Keratinocyte (primary cell): ENCODE data around the gene CIBAR2. TPM values are rescaled to one million over a fixed set of nuclear protein-coding genes. Genes with fewer than 3 reads are reported as not detected.

Experiments
- DNase-seq: peaks from one replicate; pipeline ENCODE4 v3.0.0-alpha.2; 2011; ENCODE audit warnings: low read depth, missing footprints, low spot score
- FAIRE-seq: peaks from 2 replicates; lab custom pipeline; 2011; peaks lifted over from hg19 to GRCh38; lab: Jason Lieb, UNC
- H2AFZ ChIP-seq: 2 replicates; pipeline ENCODE4 v1.6.0; 2012; ENCODE audit warnings: low read length, control low read depth, inconsistent platforms; ENCODE audit not compliant: control insufficient read depth
- H3K27ac ChIP-seq: 2 replicates; pipeline ENCODE4 v1.5.1; 2011; ENCODE audit warnings: low read length; ENCODE audit not compliant: control insufficient read depth, insufficient read depth
- H3K27me3 ChIP-seq: 3 replicates; pipeline ENCODE4 v1.6.0; 2011; ENCODE audit warnings: low read length; ENCODE audit not compliant: control insufficient read depth, insufficient read depth; ENCODE audit errors: extremely low read depth
- H3K36me3 ChIP-seq, 2 experiments: 2 replicates in 1 of 2; 3 replicates in 1 of 2; pipeline ENCODE4 v1.5.1; 2011; ENCODE audit warnings: low read length in 2 of 2, mild to moderate bottlenecking in 1 of 2; ENCODE audit not compliant: control insufficient read depth in 2 of 2, insufficient read depth in 2 of 2; ENCODE audit errors: extremely low read depth in 1 of 2
- H3K4me1 ChIP-seq: 3 replicates; pipeline ENCODE4 v1.5.1; 2011; ENCODE audit warnings: low read length; ENCODE audit not compliant: control insufficient read depth, insufficient read depth; ENCODE audit errors: extremely low read depth
- H3K4me2 ChIP-seq: 3 replicates; pipeline ENCODE4 v1.6.0; 2011; ENCODE audit warnings: low read depth, low read length; ENCODE audit not compliant: control insufficient read depth, insufficient read depth; ENCODE audit errors: extremely low read depth
- H3K4me3 ChIP-seq, 3 experiments: fragments of 200-600 bp in 1 of 3; sonication (generic) in 1 of 3; 2 replicates in 2 of 3; 3 replicates in 1 of 3; pipeline ENCODE4 v1.5.1; 2011 to 2016; ENCODE audit warnings: low read length in 3 of 3, mild to moderate bottlenecking in 3 of 3, control low read depth in 2 of 3, inconsistent platforms in 1 of 3, low read depth in 1 of 3, mixed read lengths in 1 of 3, mixed run types in 1 of 3, moderate library complexity in 1 of 3; ENCODE audit not compliant: control insufficient read depth in 2 of 3, insufficient read depth in 2 of 3; ENCODE audit errors: extremely low read depth in 1 of 3
- H3K79me2 ChIP-seq: 2 replicates; pipeline ENCODE4 v1.6.0; 2012; ENCODE audit warnings: low read length; ENCODE audit not compliant: control insufficient read depth, insufficient read depth
- H3K9ac ChIP-seq: 3 replicates; pipeline ENCODE4 v1.6.0; 2011; ENCODE audit warnings: low read length; ENCODE audit not compliant: control insufficient read depth, insufficient read depth; ENCODE audit errors: extremely low read depth
- H3K9me1 ChIP-seq: 3 replicates; pipeline ENCODE4 v1.6.0; 2011; ENCODE audit warnings: low read length; ENCODE audit not compliant: control insufficient read depth, insufficient read depth; ENCODE audit errors: extremely low read depth
- H3K9me3 ChIP-seq: 2 replicates; pipeline ENCODE4 v1.5.1; 2012; ENCODE audit warnings: low read depth, low read length; ENCODE audit not compliant: control insufficient read depth
- H4K20me1 ChIP-seq: 3 replicates; pipeline ENCODE4 v1.6.0; 2011; ENCODE audit warnings: low read length; ENCODE audit not compliant: control insufficient read depth, insufficient read depth; ENCODE audit errors: extremely low read depth
- EZH2 ChIP-seq: IDR thresholded peaks from one replicate; pipeline ENCODE4 v1.6.1; 2012; ENCODE audit warnings: inconsistent platforms, mild to moderate bottlenecking, low read length, moderate library complexity
- dilution Hi-C: fragments of 300-500 bp; cut with MboI; formaldehyde crosslinking; loops from one replicate; pipeline ENCODE4 v1.7.0; 2020; ENCODE audit warnings: low sequenced_read_pairs; ENCODE audit not compliant: extremely low pct_ligation_motif_present
- polyA plus RNA-seq, 5 experiments: library from polyadenylated mRNA; depleted of rRNA in 3 of 5; stranded (reverse) in 3 of 5; stranded (forward) in 1 of 5; unstranded in 1 of 5; fragments of >200 nt; gene quantifications; 1 replicate in 1 of 5; 2 replicates in 3 of 5; 3 replicates in 1 of 5; pipeline versions ENCODE4 v1.2.1 to v1.2.3, GENCODE V29; 2011 to 2012; ENCODE audit warnings: missing spikeins in 2 of 5, low read depth in 1 of 5, low replicate concordance in 1 of 5
- TF ChIP-seq, protein P1 (sequence below), 3 experiments: IDR thresholded peaks in 1 of 3; conservative IDR thresholded peaks in 1 of 3; optimal IDR thresholded peaks in 1 of 3; 2 replicates in 2 of 3; 3 replicates in 1 of 3; pipeline versions ENCODE3 to v1.5.1; 2011; ENCODE audit warnings: low read length in 3 of 3, mild to moderate bottlenecking in 3 of 3, moderate library complexity in 2 of 3, control low read depth in 1 of 3, inconsistent platforms in 1 of 3; ENCODE audit not compliant: insufficient read depth in 2 of 3; ENCODE audit errors: extremely low read depth in 1 of 3

The CIBAR2 gene
- polyA plus RNA-seq, 1 donor (not counting 4 experiments of a cell fraction or from before 2014, with no cell fraction given): not detected

DNA sequence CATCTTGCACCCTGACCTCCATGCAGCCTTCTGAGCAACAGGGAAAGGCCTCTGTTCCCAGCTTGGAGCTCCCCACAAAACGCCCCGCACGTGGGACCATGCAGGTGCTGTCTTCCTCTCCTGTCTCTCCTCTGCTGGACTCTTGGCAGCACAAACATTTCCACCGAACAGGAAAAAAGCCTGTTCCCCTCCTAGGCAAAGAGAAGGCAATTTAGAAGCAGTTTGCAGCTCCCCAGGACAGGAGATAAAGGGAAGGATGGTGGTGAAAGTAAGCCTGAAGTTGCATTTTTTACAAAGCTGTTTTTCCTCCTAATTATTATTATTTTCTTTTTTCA, 7.7 kb upstream of the CIBAR2 start:
- H3K9me3 ChIP-seq: no peaks in the 10 kb centered on the region
- DNase-seq: no peak
- H3K9ac ChIP-seq: no peak overlapping the region
- H3K4me1 ChIP-seq: peaks cover 5% of the 10 kb centered on the region
- H3K36me3 ChIP-seq: no peaks in the 10 kb centered on the region
- H3K27me3 ChIP-seq: no peaks in the 10 kb centered on the region
- FAIRE-seq: no peak
- no peak overlapping the region for H3K27ac ChIP-seq
- H3K4me2 ChIP-seq: no peak overlapping the region
- no peaks in the 10 kb centered on the region for H3K79me2 ChIP-seq
- no peaks in the 10 kb centered on the region for H4K20me1 ChIP-seq
- no peak for TF ChIP-seq EZH2
- TF ChIP-seq, protein P1, sequence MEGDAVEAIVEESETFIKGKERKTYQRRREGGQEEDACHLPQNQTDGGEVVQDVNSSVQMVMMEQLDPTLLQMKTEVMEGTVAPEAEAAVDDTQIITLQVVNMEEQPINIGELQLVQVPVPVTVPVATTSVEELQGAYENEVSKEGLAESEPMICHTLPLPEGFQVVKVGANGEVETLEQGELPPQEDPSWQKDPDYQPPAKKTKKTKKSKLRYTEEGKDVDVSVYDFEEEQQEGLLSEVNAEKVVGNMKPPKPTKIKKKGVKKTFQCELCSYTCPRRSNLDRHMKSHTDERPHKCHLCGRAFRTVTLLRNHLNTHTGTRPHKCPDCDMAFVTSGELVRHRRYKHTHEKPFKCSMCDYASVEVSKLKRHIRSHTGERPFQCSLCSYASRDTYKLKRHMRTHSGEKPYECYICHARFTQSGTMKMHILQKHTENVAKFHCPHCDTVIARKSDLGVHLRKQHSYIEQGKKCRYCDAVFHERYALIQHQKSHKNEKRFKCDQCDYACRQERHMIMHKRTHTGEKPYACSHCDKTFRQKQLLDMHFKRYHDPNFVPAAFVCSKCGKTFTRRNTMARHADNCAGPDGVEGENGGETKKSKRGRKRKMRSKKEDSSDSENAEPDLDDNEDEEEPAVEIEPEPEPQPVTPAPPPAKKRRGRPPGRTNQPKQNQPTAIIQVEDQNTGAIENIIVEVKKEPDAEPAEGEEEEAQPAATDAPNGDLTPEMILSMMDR (optimal IDR thresholded peaks at IDR 0.05 in 1 of 3, IDR thresholded peaks at IDR 0.05 in 1 of 3, conservative IDR thresholded peaks at IDR 0.05 in 1 of 3; ENCODE audit: extremely low read depth in 1 of 3, insufficient read depth in 2 of 3, low read length in 3 of 3): no peak
- no peak overlapping the region for H3K4me3 ChIP-seq
- H2AFZ ChIP-seq: no peak overlapping the region
- H3K9me1 ChIP-seq: no peaks in the 10 kb centered on the region
- dilution Hi-C loops: no loop called here

DNA sequence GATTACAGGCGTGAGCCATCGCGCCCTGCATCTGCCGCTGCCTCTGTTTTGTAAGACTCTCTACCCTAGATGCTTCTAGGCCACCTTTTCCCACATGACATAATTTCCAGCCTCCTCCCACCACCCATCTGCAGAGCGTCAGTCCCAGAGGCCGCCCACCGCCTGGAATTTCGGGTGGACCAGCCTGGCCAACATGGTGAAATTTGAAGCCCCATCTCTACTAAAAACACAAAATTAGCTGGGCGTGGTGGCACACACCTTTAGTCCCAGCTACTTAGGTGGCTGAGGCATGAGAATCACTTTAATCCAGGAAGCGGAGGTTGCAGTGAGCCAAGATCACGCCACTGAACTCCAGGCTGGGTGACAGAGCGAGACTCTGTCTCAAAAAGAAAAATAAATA, 5.1 kb upstream of the CIBAR2 start:
- H3K27me3 ChIP-seq: no peaks in the 10 kb centered on the region
- no peaks in the 10 kb centered on the region for H4K20me1 ChIP-seq
- H2AFZ ChIP-seq: no peak overlapping the region
- no peak for TF ChIP-seq EZH2
- no peak overlapping the region for H3K9ac ChIP-seq
- H3K4me1 ChIP-seq: peaks cover 3% of the 10 kb centered on the region
- no peaks in the 10 kb centered on the region for H3K36me3 ChIP-seq
- H3K9me3 ChIP-seq: no peaks in the 10 kb centered on the region
- H3K4me3 ChIP-seq: no peak overlapping the region
- no peaks in the 10 kb centered on the region for H3K79me2 ChIP-seq
- no peak overlapping the region for H3K4me2 ChIP-seq
- FAIRE-seq (no peak), DNase-seq (no peak)
- H3K27ac ChIP-seq: no peak overlapping the region
- no peaks in the 10 kb centered on the region for H3K9me1 ChIP-seq
- dilution Hi-C loops: no loop called here

DNA sequence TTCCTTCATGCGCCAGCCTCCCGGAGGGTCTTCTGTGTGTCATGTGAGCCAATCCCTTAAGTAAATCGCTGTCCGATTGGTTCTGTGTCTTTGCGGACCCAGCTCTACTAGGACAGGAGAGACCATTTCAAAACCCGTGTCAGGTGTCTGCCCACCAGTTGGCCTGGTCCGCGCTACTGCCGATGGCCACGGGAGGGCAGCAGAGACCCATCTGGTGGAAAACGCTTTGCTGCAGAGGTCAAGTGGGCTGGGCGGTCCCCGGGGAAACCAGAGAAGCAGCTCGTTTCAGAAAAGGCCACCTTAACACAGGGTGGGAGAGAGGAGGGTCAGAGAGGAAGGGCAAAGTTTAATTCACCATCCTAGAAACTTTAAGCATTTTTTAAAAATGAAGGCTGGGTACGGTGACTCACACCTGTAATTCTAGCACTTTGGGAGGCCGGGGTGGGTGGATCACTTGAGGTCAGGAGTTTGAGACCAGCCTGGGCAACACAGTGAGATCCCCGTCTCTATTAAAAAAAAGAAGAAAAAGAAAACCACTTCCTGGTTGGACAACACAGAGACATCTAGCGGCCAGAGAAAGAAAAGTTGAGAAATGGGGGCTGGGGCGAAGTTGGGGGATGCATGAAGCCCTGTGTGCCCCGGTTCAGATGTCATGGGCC, 2.8 kb upstream of the CIBAR2 start:
- Histone ChIP-seq H4K20me1 (no peaks in the 10 kb centered on the region), H3K9ac (no peak overlapping the region), H3K9me3 (no peaks in the 10 kb centered on the region), H3K4me1 (peaks cover 3% of the 10 kb centered on the region), H2AFZ (peak overlapping the region; percentile 15), H3K79me2 (no peaks in the 10 kb centered on the region), H3K27ac (no peak overlapping the region), H3K9me1 (no peaks in the 10 kb centered on the region), H3K36me3 (no peaks in the 10 kb centered on the region), H3K27me3 (no peaks in the 10 kb centered on the region), H3K4me2 (peak overlapping the region; percentile 32), H3K4me3 (no peak overlapping the region)
- TF ChIP-seq, protein P1 (optimal IDR thresholded peaks at IDR 0.05 in 1 of 3, IDR thresholded peaks at IDR 0.05 in 1 of 3, conservative IDR thresholded peaks at IDR 0.05 in 1 of 3; ENCODE audit: extremely low read depth in 1 of 3, insufficient read depth in 2 of 3, low read length in 3 of 3): peak; percentile 97 to 98 (median 97)
- TF ChIP-seq EZH2: no peak
- dilution Hi-C loops: no loop called here
- FAIRE-seq (peak; percentile 59), DNase-seq (no peak)
